Memory B cell (primary cell): ENCODE measurements around the gene PIP5K1B.

Experiments
- ATAC-seq: fragments of 150-1000 bp; cut with Tn5 transposase; 2 replicates; pipeline ENCODE4 v1.10.0; 2021; ENCODE audit warnings: low read depth, mild to moderate bottlenecking, moderate library complexity
- DNase-seq, 2 donors: peaks; one replicate each; pipeline ENCODE4 v3.0.0; 2022; ENCODE audit warnings: low spot score in 2 of 2
- H3K27ac Mint-ChIP-seq: one replicate; pipeline ENCODE4 v1.8.0; 2022; ENCODE audit warnings: mild to moderate bottlenecking, moderate library complexity, mixed read lengths
- H3K27me3 Mint-ChIP-seq: one replicate; pipeline ENCODE4 v1.8.0; 2022; ENCODE audit warnings: mixed read lengths
- H3K36me3 Mint-ChIP-seq: one replicate; pipeline ENCODE4 v1.8.0; 2022; ENCODE audit warnings: mild to moderate bottlenecking, mixed read lengths
- H3K4me1 Mint-ChIP-seq: one replicate; pipeline ENCODE4 v1.8.0; 2022; ENCODE audit warnings: mixed read lengths
- H3K4me3 Mint-ChIP-seq: one replicate; pipeline ENCODE4 v1.8.0; 2022; ENCODE audit warnings: mild to moderate bottlenecking, moderate library complexity, mixed read lengths
- H3K9me3 Mint-ChIP-seq: one replicate; pipeline ENCODE4 v1.8.0; 2022; ENCODE audit warnings: mixed read lengths

Gene PIP5K1B

GRCh38 chr9:68940573-68940972 lies 235.5 kb downstream of the PIP5K1B start:
- no peak overlapping the region for H3K4me3 Mint-ChIP-seq
- H3K36me3 Mint-ChIP-seq = peaks cover 37% of the 10 kb centered on the region
- ATAC-seq = no peak
- H3K9me3 Mint-ChIP-seq = no peaks in the 10 kb centered on the region
- no peak overlapping the region for H3K27ac Mint-ChIP-seq
- H3K27me3 Mint-ChIP-seq = no peaks in the 10 kb centered on the region
- DNase-seq = no peak
- H3K4me1 Mint-ChIP-seq = peaks cover 3% of the 10 kb centered on the region

- ATAC-seq (no peak), DNase-seq (no peak)
- no peak overlapping the region for H3K4me3 Mint-ChIP-seq
- no peak overlapping the region for H3K27ac Mint-ChIP-seq
- peaks cover 3% of the 10 kb centered on the region for H3K4me1 Mint-ChIP-seq
- no peaks in the 10 kb centered on the region for H3K27me3 Mint-ChIP-seq
- no peaks in the 10 kb centered on the region for H3K9me3 Mint-ChIP-seq
- H3K36me3 Mint-ChIP-seq = peaks cover 35% of the 10 kb centered on the region
These were observed 236.9 kb downstream of the PIP5K1B start for GRCh38 chr9:68941780-68942459.

GRCh38 chr9:68942790-68943189 lies 237.8 kb downstream of the PIP5K1B start:
- ATAC-seq = no peak
- Mint-ChIP-seq H3K4me1 (peaks cover 3% of the 10 kb centered on the region), H3K9me3 (no peaks in the 10 kb centered on the region), H3K4me3 (no peak overlapping the region), H3K36me3 (peaks cover 30% of the 10 kb centered on the region), H3K27ac (no peak overlapping the region), H3K27me3 (no peaks in the 10 kb centered on the region)
- no peak for DNase-seq

- Mint-ChIP-seq H3K27ac (no peak overlapping the region), H3K27me3 (no peaks in the 10 kb centered on the region), H3K4me1 (peaks cover 11% of the 10 kb centered on the region), H3K9me3 (no peaks in the 10 kb centered on the region), H3K4me3 (no peak overlapping the region), H3K36me3 (peaks cover 10% of the 10 kb centered on the region)
- no peak for ATAC-seq
- DNase-seq = no peak
These were observed 242.0 kb downstream of the PIP5K1B start for GRCh38 chr9:68947015-68947414.

GRCh38 chr9:68947842-68948569 lies 243.0 kb downstream of the PIP5K1B start:
- peaks cover 10% of the 10 kb centered on the region for H3K36me3 Mint-ChIP-seq
- no peak overlapping the region for H3K27ac Mint-ChIP-seq
- no peaks in the 10 kb centered on the region for H3K27me3 Mint-ChIP-seq
- no peak for DNase-seq
- no peak for ATAC-seq
- H3K4me3 Mint-ChIP-seq = no peak overlapping the region
- H3K9me3 Mint-ChIP-seq = no peaks in the 10 kb centered on the region
- peaks cover 16% of the 10 kb centered on the region for H3K4me1 Mint-ChIP-seq

- Mint-ChIP-seq H3K27ac (no peak overlapping the region), H3K4me3 (no peak overlapping the region), H3K4me1 (peaks cover 16% of the 10 kb centered on the region), H3K9me3 (no peaks in the 10 kb centered on the region), H3K27me3 (no peaks in the 10 kb centered on the region), H3K36me3 (peaks cover 12% of the 10 kb centered on the region)
- DNase-seq = peak; percentile 11 to 15
- peak; percentile 47 for ATAC-seq
These were observed 244.4 kb downstream of the PIP5K1B start for GRCh38 chr9:68949271-68950000.

- DNase-seq = no peak
- Mint-ChIP-seq H3K9me3 (no peaks in the 10 kb centered on the region), H3K27ac (no peak overlapping the region), H3K36me3 (peaks cover 12% of the 10 kb centered on the region), H3K4me3 (no peak overlapping the region), H3K27me3 (no peaks in the 10 kb centered on the region), H3K4me1 (peaks cover 20% of the 10 kb centered on the region)
- no peak for ATAC-seq
These were observed 245.1 kb downstream of the PIP5K1B start for GRCh38 chr9:68950188-68950587.

- Mint-ChIP-seq H3K27me3 (no peaks in the 10 kb centered on the region), H3K27ac (no peak overlapping the region), H3K4me3 (no peak overlapping the region), H3K4me1 (peaks cover 20% of the 10 kb centered on the region), H3K9me3 (no peaks in the 10 kb centered on the region), H3K36me3 (peaks cover 12% of the 10 kb centered on the region)
- DNase-seq = no peak
- ATAC-seq = no peak
These were observed 245.6 kb downstream of the PIP5K1B start for GRCh38 chr9:68950689-68951088.

- Mint-ChIP-seq H3K27ac (peak overlapping the region; percentile 22), H3K4me1 (peaks cover 20% of the 10 kb centered on the region), H3K36me3 (peaks cover 14% of the 10 kb centered on the region), H3K27me3 (no peaks in the 10 kb centered on the region), H3K4me3 (no peak overlapping the region), H3K9me3 (no peaks in the 10 kb centered on the region)
- ATAC-seq = peak; percentile 47
- DNase-seq = no peak
These were observed 247.0 kb downstream of the PIP5K1B start for GRCh38 chr9:68951879-68952659.

- H3K4me3 Mint-ChIP-seq = peak overlapping the region; percentile 33
- H3K4me1 Mint-ChIP-seq = peaks cover 20% of the 10 kb centered on the region
- ATAC-seq (no peak), DNase-seq (no peak)
- peaks cover 16% of the 10 kb centered on the region for H3K36me3 Mint-ChIP-seq
- no peaks in the 10 kb centered on the region for H3K9me3 Mint-ChIP-seq
- H3K27ac Mint-ChIP-seq = no peak overlapping the region
- H3K27me3 Mint-ChIP-seq = no peaks in the 10 kb centered on the region
These were observed 248.7 kb downstream of the PIP5K1B start for GRCh38 chr9:68953771-68954170.

- Mint-ChIP-seq H3K27me3 (no peaks in the 10 kb centered on the region), H3K4me1 (peaks cover 14% of the 10 kb centered on the region), H3K9me3 (no peaks in the 10 kb centered on the region), H3K36me3 (peaks cover 19% of the 10 kb centered on the region), H3K4me3 (no peak overlapping the region), H3K27ac (no peak overlapping the region)
- DNase-seq (no peak), ATAC-seq (no peak)
These were observed 250.3 kb downstream of the PIP5K1B start for GRCh38 chr9:68955330-68955729.

- no peaks in the 10 kb centered on the region for H3K9me3 Mint-ChIP-seq
- peaks cover 4% of the 10 kb centered on the region for H3K4me1 Mint-ChIP-seq
- H3K27me3 Mint-ChIP-seq = no peaks in the 10 kb centered on the region
- no peak overlapping the region for H3K4me3 Mint-ChIP-seq
- H3K36me3 Mint-ChIP-seq = peaks cover 22% of the 10 kb centered on the region
- ATAC-seq (no peak), DNase-seq (no peak)
- H3K27ac Mint-ChIP-seq = peak overlapping the region; percentile 24
These were observed 252.4 kb downstream of the PIP5K1B start for GRCh38 chr9:68957479-68957878.

GRCh38 chr9:68961587-68961986 lies 256.5 kb downstream of the PIP5K1B start:
- H3K4me3 Mint-ChIP-seq = no peak overlapping the region
- ATAC-seq = no peak
- no peak for DNase-seq
- no peak overlapping the region for H3K27ac Mint-ChIP-seq
- peaks cover 5% of the 10 kb centered on the region for H3K4me1 Mint-ChIP-seq
- no peaks in the 10 kb centered on the region for H3K27me3 Mint-ChIP-seq
- peaks cover 26% of the 10 kb centered on the region for H3K36me3 Mint-ChIP-seq
- H3K9me3 Mint-ChIP-seq = no peaks in the 10 kb centered on the region

GRCh38 chr9:68963416-68963815 lies 258.4 kb downstream of the PIP5K1B start:
- Mint-ChIP-seq H3K4me3 (no peak overlapping the region), H3K4me1 (peaks cover 5% of the 10 kb centered on the region), H3K27ac (no peak overlapping the region), H3K36me3 (peaks cover 24% of the 10 kb centered on the region), H3K9me3 (no peaks in the 10 kb centered on the region), H3K27me3 (no peaks in the 10 kb centered on the region)
- no peak for ATAC-seq
- no peak for DNase-seq
